Parathyroid adenoma (tissue), 2 donors: ENCODE results near the gene MTA2.

Experiments
- H2AFZ ChIP-seq: fragments of 300-600 bp; sonication (generic); one replicate; pipeline ENCODE4 v1.7.0; 2017; ENCODE audit warnings: antibody characterized with exemption, mild to moderate bottlenecking
- H3K27ac ChIP-seq: fragments of 300-600 bp; sonication (generic); one replicate; pipeline ENCODE4 v1.7.0; 2017
- H3K27me3 ChIP-seq: fragments of 300-600 bp; sonication (generic); one replicate; pipeline ENCODE4 v1.7.0; 2017; ENCODE audit warnings: low read length; ENCODE audit not compliant: control insufficient read depth, insufficient read depth
- H3K36me3 ChIP-seq: fragments of 300-600 bp; sonication (generic); one replicate; pipeline ENCODE4 v1.7.0; 2017; ENCODE audit warnings: low read length; ENCODE audit not compliant: control insufficient read depth, insufficient read depth
- H3K4me1 ChIP-seq: fragments of 300-600 bp; sonication (generic); one replicate; pipeline ENCODE4 v1.7.0; 2017; ENCODE audit warnings: control low read depth
- H3K4me2 ChIP-seq: fragments of 300-600 bp; sonication (generic); one replicate; pipeline ENCODE4 v1.7.0; 2017; ENCODE audit warnings: low read length
- H3K4me3 ChIP-seq: fragments of 300-600 bp; sonication (generic); one replicate; pipeline ENCODE4 v1.7.0; 2017; ENCODE audit warnings: low read depth, low read length
- H3K79me2 ChIP-seq: fragments of 300-600 bp; sonication (generic); one replicate; pipeline ENCODE4 v1.7.0; 2017; ENCODE audit warnings: control low read depth
- H3K9ac ChIP-seq: fragments of 300-600 bp; sonication (generic); one replicate; pipeline ENCODE4 v1.7.0; 2017; ENCODE audit warnings: mild to moderate bottlenecking
- H3K9me3 ChIP-seq: fragments of 300-600 bp; sonication (generic); one replicate; pipeline ENCODE4 v1.7.0; 2017; ENCODE audit warnings: low read length; ENCODE audit not compliant: control insufficient read depth
- TF ChIP-seq, protein P1 (sequence below): fragments of 300-600 bp; sonication (generic); IDR thresholded peaks from one replicate; pipeline ENCODE4 v1.7.0; 2017; ENCODE audit warnings: antibody characterized with exemption, mild to moderate bottlenecking
- donor health status: primary hyperparathyroidism.

Gene MTA2

DNA sequence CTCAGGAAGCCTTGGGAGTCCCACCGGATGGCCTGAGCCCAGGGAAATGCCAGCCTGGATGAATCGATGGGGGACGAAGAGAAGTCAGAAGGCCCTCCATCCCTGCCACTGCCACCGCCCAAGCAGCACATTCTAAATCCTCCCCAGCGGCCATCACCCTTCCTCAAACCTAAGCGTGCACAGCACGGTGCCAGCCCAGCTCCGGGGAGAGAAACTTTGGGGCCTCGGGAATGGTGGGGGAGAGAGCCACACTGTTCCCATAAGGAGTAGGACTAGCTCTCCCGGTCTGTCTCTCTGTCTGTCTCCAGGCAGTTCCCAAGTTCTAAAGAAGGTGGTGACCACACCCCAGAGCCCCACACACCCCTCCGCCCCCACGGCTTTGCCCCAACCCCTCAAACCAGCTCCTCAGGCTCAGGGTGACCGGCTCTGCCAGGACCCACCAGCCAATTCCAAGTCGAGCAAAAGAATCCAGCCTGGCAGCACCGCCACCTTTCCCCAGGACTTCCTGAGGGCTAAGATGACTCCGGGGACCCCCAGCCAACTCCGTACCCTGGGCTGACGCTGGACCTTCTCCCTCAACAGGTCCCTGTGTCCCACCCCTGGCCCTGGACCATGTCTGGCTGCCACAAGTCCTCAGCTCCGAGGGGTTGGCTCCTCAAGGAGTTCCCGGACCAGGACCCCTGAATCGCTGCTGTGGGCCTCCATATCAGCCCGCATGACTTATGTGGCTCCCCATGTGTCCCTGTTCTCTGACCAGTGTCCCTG is 57.8 kb downstream of the MTA2 start:
- Histone ChIP-seq H3K4me1 (peaks cover 9% of the 10 kb centered on the region), H3K36me3 (no peaks in the 10 kb centered on the region), H3K27me3 (no peaks in the 10 kb centered on the region), H3K27ac (peak overlapping the region; percentile 42), H3K79me2 (peaks cover 19% of the 10 kb centered on the region), H3K9me3 (no peaks in the 10 kb centered on the region), H3K4me3 (peak overlapping the region; percentile 86), H3K4me2 (peak overlapping the region; percentile 71), H2AFZ (no peak overlapping the region), H3K9ac (no peak overlapping the region)
- TF ChIP-seq, protein P1, sequence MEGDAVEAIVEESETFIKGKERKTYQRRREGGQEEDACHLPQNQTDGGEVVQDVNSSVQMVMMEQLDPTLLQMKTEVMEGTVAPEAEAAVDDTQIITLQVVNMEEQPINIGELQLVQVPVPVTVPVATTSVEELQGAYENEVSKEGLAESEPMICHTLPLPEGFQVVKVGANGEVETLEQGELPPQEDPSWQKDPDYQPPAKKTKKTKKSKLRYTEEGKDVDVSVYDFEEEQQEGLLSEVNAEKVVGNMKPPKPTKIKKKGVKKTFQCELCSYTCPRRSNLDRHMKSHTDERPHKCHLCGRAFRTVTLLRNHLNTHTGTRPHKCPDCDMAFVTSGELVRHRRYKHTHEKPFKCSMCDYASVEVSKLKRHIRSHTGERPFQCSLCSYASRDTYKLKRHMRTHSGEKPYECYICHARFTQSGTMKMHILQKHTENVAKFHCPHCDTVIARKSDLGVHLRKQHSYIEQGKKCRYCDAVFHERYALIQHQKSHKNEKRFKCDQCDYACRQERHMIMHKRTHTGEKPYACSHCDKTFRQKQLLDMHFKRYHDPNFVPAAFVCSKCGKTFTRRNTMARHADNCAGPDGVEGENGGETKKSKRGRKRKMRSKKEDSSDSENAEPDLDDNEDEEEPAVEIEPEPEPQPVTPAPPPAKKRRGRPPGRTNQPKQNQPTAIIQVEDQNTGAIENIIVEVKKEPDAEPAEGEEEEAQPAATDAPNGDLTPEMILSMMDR: no peak
